ENCODE measurements around the gene CCDC142. TPM values are rescaled to one million over a fixed set of nuclear protein-coding genes. Genes with fewer than 3 reads are reported as not detected.

The CCDC142 gene
- total and polyA plus RNA-seq, 10 of the 15 experiments (the other 5 are each of a cell fraction or from before 2014, with no cell fraction given): 0.93 to 16.9 (median 9.0) TPM

GRCh38 chr2:74458132-74458937 is 24.5 kb downstream of the CCDC142 start, which contains the start of gene WBP1 (continued):
- TF ChIP-seq NFXL1 (IDR thresholded peaks at IDR 0.05; ENCODE audit: borderline replicate concordance): no peak
- no peak for TF ChIP-seq TCF12 (IDR thresholded peaks at IDR 0.05; ENCODE audit: low read depth, low read length)
- TF ChIP-seq KDM1A (IDR thresholded peaks at IDR 0.05; ENCODE audit: borderline replicate concordance): no peak
- no peak for TF ChIP-seq PAX8 (IDR thresholded peaks at IDR 0.05)
- no peak for TF ChIP-seq EP300 (IDR thresholded peaks at IDR 0.05; ENCODE audit: borderline replicate concordance in 1 of 2, control insufficient read depth in 1 of 2, low read depth in 2 of 2, low read length in 2 of 2)
- TF ChIP-seq NR2F1 (conservative IDR thresholded peaks at IDR 0.05): no peak
- TF ChIP-seq MXI1 (IDR thresholded peaks at IDR 0.05; ENCODE audit: low read depth, low read length): no peak
- TF ChIP-seq BCLAF1 (IDR thresholded peaks at IDR 0.05): no peak
- TF ChIP-seq GATAD2B (conservative IDR thresholded peaks at IDR 0.05; ENCODE audit: low read depth): no peak
- peak; percentile 91 for TF ChIP-seq NFYB (IDR thresholded peaks at IDR 0.05; ENCODE audit: insufficient read depth, low read depth, low read length)
- TF ChIP-seq, protein P1, sequence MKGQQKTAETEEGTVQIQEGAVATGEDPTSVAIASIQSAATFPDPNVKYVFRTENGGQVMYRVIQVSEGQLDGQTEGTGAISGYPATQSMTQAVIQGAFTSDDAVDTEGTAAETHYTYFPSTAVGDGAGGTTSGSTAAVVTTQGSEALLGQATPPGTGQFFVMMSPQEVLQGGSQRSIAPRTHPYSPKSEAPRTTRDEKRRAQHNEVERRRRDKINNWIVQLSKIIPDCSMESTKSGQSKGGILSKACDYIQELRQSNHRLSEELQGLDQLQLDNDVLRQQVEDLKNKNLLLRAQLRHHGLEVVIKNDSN (IDR thresholded peaks at IDR 0.05; ENCODE audit: borderline replicate concordance, extremely low read length, insufficient read depth, low read depth, low read length): no peak
- TF ChIP-seq SKIL (IDR thresholded peaks at IDR 0.05; ENCODE audit: low read depth, poor library complexity, severe bottlenecking): peak; percentile 67
- no peak for TF ChIP-seq MYC (IDR thresholded peaks at IDR 0.05; ENCODE audit: insufficient read depth, insufficient read length, insufficient replicate concordance, low read length, severe bottlenecking)
- peak; percentile 68 for TF ChIP-seq POLR2A (IDR thresholded peaks at IDR 0.05; ENCODE audit: low read depth, low read length)
- TF ChIP-seq CREM (IDR thresholded peaks at IDR 0.05; ENCODE audit: low read depth): peak; percentile 71; the same call in 1 of the 2 replicates
- no peak for TF ChIP-seq TCF7 (IDR thresholded peaks at IDR 0.05; ENCODE audit: borderline replicate concordance)
- TF ChIP-seq IRF4 (IDR thresholded peaks at IDR 0.05; ENCODE audit: low read depth, low read length): no peak
- TF ChIP-seq, protein P2, sequence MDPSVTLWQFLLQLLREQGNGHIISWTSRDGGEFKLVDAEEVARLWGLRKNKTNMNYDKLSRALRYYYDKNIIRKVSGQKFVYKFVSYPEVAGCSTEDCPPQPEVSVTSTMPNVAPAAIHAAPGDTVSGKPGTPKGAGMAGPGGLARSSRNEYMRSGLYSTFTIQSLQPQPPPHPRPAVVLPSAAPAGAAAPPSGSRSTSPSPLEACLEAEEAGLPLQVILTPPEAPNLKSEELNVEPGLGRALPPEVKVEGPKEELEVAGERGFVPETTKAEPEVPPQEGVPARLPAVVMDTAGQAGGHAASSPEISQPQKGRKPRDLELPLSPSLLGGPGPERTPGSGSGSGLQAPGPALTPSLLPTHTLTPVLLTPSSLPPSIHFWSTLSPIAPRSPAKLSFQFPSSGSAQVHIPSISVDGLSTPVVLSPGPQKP (IDR thresholded peaks at IDR 0.05; ENCODE audit: low read depth, low read length): no peak
- TF ChIP-seq ATF3 (IDR thresholded peaks at IDR 0.05; ENCODE audit: borderline replicate concordance, extremely low read depth, low read depth, low read length): no peak
- no peak for TF ChIP-seq NR2C1 (IDR thresholded peaks at IDR 0.05)

All from GM12878 (cell line).